SU-DHL-6 (cell line): ENCODE results near the gene OR10A7.

Experiments
- EZH2phosphoT487 ChIP-seq: fragments of 200-600 bp; sonication (generic), shearing (Covaris generic); conservative IDR thresholded peaks from 2 replicates; pipeline ENCODE4 v1.6.1; 2018; ENCODE audit warnings: mild to moderate bottlenecking, antibody characterized with exemption, low read length, moderate library complexity, mixed read lengths
- TF ChIP-seq, protein P1 (sequence below): fragments of 200-600 bp; sonication (generic); IDR thresholded peaks from one replicate; pipeline ENCODE4 v1.5.1; 2017; ENCODE audit warnings: antibody characterized with exemption, mild to moderate bottlenecking, low read length, moderate library complexity; ENCODE audit not compliant: insufficient read depth, poor library complexity, severe bottlenecking

DNA sequence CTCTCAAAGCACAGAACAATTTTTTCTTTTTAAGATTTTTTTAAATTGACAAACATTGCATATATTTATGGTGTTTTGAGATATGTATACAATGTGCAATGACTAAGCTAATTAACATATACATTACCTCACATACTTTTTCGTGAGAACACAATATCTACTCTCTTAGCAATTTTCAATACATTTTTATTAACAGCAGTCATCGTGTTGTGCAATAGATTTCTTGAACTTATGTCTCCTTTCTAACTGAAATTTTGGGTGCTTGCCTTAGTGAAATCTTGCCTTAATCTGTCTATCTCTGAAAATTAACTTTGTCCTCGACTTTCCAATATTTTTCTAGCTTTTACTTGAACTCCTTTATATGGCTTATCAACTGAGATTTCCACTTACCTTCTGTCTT, 6.8 kb downstream of the OR10A7 start:
- TF ChIP-seq EZH2phosphoT487: no peak
- TF ChIP-seq, protein P1, sequence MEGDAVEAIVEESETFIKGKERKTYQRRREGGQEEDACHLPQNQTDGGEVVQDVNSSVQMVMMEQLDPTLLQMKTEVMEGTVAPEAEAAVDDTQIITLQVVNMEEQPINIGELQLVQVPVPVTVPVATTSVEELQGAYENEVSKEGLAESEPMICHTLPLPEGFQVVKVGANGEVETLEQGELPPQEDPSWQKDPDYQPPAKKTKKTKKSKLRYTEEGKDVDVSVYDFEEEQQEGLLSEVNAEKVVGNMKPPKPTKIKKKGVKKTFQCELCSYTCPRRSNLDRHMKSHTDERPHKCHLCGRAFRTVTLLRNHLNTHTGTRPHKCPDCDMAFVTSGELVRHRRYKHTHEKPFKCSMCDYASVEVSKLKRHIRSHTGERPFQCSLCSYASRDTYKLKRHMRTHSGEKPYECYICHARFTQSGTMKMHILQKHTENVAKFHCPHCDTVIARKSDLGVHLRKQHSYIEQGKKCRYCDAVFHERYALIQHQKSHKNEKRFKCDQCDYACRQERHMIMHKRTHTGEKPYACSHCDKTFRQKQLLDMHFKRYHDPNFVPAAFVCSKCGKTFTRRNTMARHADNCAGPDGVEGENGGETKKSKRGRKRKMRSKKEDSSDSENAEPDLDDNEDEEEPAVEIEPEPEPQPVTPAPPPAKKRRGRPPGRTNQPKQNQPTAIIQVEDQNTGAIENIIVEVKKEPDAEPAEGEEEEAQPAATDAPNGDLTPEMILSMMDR: no peak
